KG1 (cell line): ENCODE measurements around the gene MEPCE.
"Not testable (repeated sequence)": the region's sequence is repeated elsewhere in the genome, so short reads cannot be mapped to it uniquely, and the experiment has no call there.

Experiments used
- DNase-seq: peaks from one replicate; lab custom pipeline; 2025; lab: John Stamatoyannopoulos, UW

MEPCE gene

GRCh38 chr7:100434297-100435144 lies 4.9 kb downstream of the MEPCE start:
- no peak for DNase-seq

- DNase-seq: no peak
These were observed 6.0 kb downstream of the MEPCE start for GRCh38 chr7:100435401-100436304.

- no peak for DNase-seq
These were observed 7.8 kb downstream of the MEPCE start for GRCh38 chr7:100437150-100438100.

GRCh38 chr7:100438172-100438571 lies 8.5 kb downstream of the MEPCE start:
- DNase-seq: no peak

GRCh38 chr7:100438731-100439130 lies 9.1 kb downstream of the MEPCE start:
- DNase-seq: not testable (repeated sequence)

- not testable (repeated sequence) for DNase-seq
These were observed 9.6 kb downstream of the MEPCE start for GRCh38 chr7:100439244-100439643.

GRCh38 chr7:100441641-100442535 lies 12.3 kb downstream of the MEPCE start:
- DNase-seq: no peak

GRCh38 chr7:100443096-100443840 lies 13.6 kb downstream of the MEPCE start:
- no peak for DNase-seq

GRCh38 chr7:100444311-100445278 lies 15.0 kb downstream of the MEPCE start:
- DNase-seq: no peak

- DNase-seq: no peak
These were observed 16.4 kb downstream of the MEPCE start for GRCh38 chr7:100446040-100446439.

GRCh38 chr7:100447363-100447762 lies 17.7 kb downstream of the MEPCE start:
- DNase-seq: not testable (repeated sequence)

- DNase-seq: no peak
These were observed 19.7 kb downstream of the MEPCE start for GRCh38 chr7:100449190-100449795.

GRCh38 chr7:100452513-100452912 lies 22.9 kb downstream of the MEPCE start:
- DNase-seq: no peak

- not testable (repeated sequence) for DNase-seq
These were observed 24.2 kb downstream of the MEPCE start for GRCh38 chr7:100453854-100454253.

- no peak for DNase-seq
These were observed 25.6 kb downstream of the MEPCE start for GRCh38 chr7:100455206-100455605.

GRCh38 chr7:100456562-100456961 lies 26.9 kb downstream of the MEPCE start:
- DNase-seq: no peak

GRCh38 chr7:100457033-100457432 lies 27.4 kb downstream of the MEPCE start:
- DNase-seq: no peak

- no peak for DNase-seq
These were observed 34.6 kb downstream of the MEPCE start, which contains the start of gene SPACDR for GRCh38 chr7:100464210-100464660. Gene SPACDR, minus strand, starts transcription at chr7:100464260. Its CDS starts 235 bp downstream, at chr7:100464025.
